ENCODE measurements around the gene BARX2. TPM values are rescaled to one million over a fixed set of nuclear protein-coding genes. Genes with fewer than 3 reads are reported as not detected.

Gene BARX2
- total RNA-seq, 1 donor from 2014 or later = 62.1 TPM

DNA sequence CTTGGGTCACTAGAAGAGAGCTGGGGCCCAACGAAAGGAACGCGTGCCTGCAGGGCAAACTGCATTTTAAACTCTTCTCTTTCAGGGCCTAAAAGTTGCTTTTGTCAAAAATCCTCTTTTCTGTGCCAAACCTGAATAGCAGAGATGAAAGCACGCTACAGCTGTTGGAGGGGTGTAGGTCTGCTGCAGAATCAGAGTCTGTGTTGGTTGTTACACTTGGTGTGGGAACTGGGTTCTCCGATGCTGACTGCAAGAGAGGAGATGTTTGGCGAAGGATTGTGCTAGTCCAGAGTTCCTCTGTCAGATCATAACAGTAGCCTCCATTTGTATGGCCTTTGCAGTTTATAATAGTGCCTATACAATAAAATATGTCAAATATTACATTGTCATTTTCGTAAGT lies 41.8 kb downstream of the BARX2 start:
- Mint-ChIP-seq H3K9me3 (no peaks in the 10 kb centered on the region), H3K4me1 (ENCODE audit: unreplicated experiment) (peaks cover 21% of the 10 kb centered on the region), H3K27me3 (no peaks in the 10 kb centered on the region), H3K36me3 (no peaks in the 10 kb centered on the region), H3K27ac (peak overlapping the region; percentile 73), H3K4me3 (peak overlapping the region; percentile 5)
- DNase-seq (ENCODE audit: extremely low spot score, unreplicated experiment) = no peak
- TF ChIP-seq, protein P1, sequence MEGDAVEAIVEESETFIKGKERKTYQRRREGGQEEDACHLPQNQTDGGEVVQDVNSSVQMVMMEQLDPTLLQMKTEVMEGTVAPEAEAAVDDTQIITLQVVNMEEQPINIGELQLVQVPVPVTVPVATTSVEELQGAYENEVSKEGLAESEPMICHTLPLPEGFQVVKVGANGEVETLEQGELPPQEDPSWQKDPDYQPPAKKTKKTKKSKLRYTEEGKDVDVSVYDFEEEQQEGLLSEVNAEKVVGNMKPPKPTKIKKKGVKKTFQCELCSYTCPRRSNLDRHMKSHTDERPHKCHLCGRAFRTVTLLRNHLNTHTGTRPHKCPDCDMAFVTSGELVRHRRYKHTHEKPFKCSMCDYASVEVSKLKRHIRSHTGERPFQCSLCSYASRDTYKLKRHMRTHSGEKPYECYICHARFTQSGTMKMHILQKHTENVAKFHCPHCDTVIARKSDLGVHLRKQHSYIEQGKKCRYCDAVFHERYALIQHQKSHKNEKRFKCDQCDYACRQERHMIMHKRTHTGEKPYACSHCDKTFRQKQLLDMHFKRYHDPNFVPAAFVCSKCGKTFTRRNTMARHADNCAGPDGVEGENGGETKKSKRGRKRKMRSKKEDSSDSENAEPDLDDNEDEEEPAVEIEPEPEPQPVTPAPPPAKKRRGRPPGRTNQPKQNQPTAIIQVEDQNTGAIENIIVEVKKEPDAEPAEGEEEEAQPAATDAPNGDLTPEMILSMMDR (conservative IDR thresholded peaks at IDR 0.05) = no peak

DNA sequence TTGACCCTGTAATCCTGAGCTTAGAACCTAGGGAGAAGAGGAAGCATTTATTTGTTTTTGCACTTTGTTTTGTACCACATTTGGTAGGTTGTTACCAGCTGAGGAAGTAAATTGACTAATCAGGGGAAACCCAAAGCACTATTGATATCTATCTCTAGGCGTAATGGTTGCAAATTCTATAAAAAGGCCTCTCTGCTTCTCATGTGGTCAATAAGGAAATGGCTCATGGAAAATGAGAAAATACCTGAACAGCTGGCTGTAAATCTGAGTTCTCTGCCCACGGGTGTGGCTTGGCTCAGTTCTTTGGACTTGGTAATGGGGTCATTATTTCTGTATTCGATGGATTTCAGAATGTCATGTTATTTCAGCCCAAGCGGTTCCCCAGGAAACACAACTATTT lies 42.4 kb downstream of the BARX2 start:
- TF ChIP-seq, protein P1 (conservative IDR thresholded peaks at IDR 0.05) = no peak
- Mint-ChIP-seq H3K27me3 (no peaks in the 10 kb centered on the region), H3K27ac (peak overlapping the region; percentile 73), H3K4me3 (peak overlapping the region; percentile 5), H3K36me3 (no peaks in the 10 kb centered on the region), H3K9me3 (no peaks in the 10 kb centered on the region), H3K4me1 (ENCODE audit: unreplicated experiment) (peaks cover 21% of the 10 kb centered on the region)
- DNase-seq (ENCODE audit: extremely low spot score, unreplicated experiment) = no peak

DNA sequence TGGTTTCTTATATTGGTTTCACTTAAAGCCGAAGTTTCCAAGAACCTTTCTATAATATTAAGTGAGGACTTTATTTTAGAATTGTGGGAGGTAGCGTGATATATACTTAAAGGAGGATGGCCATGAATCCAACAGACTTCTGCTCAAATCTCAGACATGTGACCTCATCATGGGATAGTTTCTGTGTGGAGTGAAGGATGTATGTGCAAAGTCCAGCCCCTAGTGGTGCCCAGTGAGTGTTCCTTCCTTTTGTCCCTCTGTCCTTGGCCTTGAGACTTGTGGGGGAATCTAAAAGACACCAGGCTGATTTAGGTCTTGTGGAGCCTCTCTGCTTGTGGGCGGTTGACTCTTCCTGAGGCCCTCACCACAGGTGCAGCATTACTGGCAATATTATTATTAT lies 43.7 kb downstream of the BARX2 start:
- H3K27me3 Mint-ChIP-seq = no peaks in the 10 kb centered on the region
- TF ChIP-seq, protein P1 (conservative IDR thresholded peaks at IDR 0.05) = no peak
- H3K36me3 Mint-ChIP-seq = no peaks in the 10 kb centered on the region
- H3K27ac Mint-ChIP-seq = peak overlapping the region; percentile 73
- DNase-seq (ENCODE audit: extremely low spot score, unreplicated experiment) = no peak
- H3K4me3 Mint-ChIP-seq = no peak overlapping the region
- H3K9me3 Mint-ChIP-seq = no peaks in the 10 kb centered on the region
- H3K4me1 Mint-ChIP-seq (ENCODE audit: unreplicated experiment) = peaks cover 21% of the 10 kb centered on the region

DNA sequence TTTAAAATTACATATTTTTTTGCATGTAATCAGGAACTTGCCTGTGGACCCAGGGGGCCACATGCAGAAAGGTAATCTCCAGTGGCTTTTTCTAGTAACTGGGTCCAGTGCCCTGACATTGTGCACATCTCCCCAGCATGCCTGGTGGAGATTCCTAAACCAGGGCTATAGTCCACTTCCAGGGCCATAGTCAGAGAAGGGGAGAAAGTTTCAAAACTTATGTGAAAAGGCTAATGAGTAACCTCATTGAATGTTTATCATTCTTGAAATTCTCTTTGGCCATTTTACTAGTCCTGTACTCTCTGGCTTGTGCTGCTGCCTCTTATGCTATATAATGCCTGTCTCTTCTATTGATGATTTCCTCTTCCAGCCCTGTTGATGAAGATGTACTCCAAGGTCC lies 47.8 kb downstream of the BARX2 start:
- Mint-ChIP-seq H3K4me1 (ENCODE audit: unreplicated experiment) (peaks cover 15% of the 10 kb centered on the region), H3K4me3 (no peak overlapping the region), H3K27ac (no peak overlapping the region), H3K36me3 (peaks cover 3% of the 10 kb centered on the region), H3K9me3 (no peaks in the 10 kb centered on the region), H3K27me3 (no peaks in the 10 kb centered on the region)
- TF ChIP-seq, protein P1 (conservative IDR thresholded peaks at IDR 0.05) = no peak
- DNase-seq (ENCODE audit: extremely low spot score, unreplicated experiment) = no peak

DNA sequence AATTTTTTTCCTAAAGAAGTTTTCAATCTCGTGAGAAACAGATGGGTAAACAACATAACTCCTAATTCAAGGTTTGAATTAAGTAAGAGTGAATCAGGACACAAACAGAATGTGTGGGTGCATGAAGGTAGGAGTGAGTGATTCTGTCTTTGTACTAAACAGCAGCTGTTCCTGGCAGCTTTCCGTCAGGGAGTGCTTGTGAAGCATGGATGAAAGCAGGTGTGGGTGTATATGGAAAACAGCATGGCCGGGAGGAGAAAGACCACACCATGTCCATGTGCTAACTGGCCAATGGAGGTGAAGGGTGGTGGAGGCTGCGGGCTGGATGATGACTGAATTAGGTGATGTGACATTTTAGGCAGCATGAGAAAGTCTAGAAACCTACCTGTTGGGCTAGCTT lies 49.6 kb downstream of the BARX2 start:
- H3K4me3 Mint-ChIP-seq = no peak overlapping the region
- no peak for DNase-seq (ENCODE audit: extremely low spot score, unreplicated experiment)
- H3K36me3 Mint-ChIP-seq = peaks cover 3% of the 10 kb centered on the region
- no peaks in the 10 kb centered on the region for H3K27me3 Mint-ChIP-seq
- TF ChIP-seq, protein P1 (conservative IDR thresholded peaks at IDR 0.05) = no peak
- H3K27ac Mint-ChIP-seq = peak overlapping the region; percentile 54
- H3K4me1 Mint-ChIP-seq (ENCODE audit: unreplicated experiment) = peaks cover 14% of the 10 kb centered on the region
- no peaks in the 10 kb centered on the region for H3K9me3 Mint-ChIP-seq

DNA sequence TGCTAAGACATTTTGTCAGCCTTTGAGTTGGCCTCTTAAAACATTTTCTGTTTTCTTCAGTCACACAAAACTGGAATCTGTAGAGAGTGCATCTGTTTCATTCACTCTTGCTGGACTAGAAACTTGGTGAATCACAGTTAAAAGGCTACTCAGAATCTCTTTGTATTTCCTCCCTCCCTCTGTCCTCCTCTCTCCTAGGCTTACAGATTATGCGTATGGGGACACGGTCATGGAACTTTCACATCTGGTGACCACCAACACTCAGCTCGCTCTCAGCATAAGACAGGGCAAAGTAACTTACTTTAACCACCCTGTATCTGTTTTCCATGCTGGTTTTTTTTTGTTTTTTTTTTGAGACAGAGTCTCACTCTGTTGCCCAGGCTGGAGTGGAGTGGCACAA lies 50.4 kb downstream of the BARX2 start:
- DNase-seq (ENCODE audit: extremely low spot score, unreplicated experiment) = no peak
- H3K9me3 Mint-ChIP-seq = no peaks in the 10 kb centered on the region
- peaks cover 10% of the 10 kb centered on the region for H3K36me3 Mint-ChIP-seq
- H3K27me3 Mint-ChIP-seq = no peaks in the 10 kb centered on the region
- no peak overlapping the region for H3K27ac Mint-ChIP-seq
- H3K4me3 Mint-ChIP-seq = no peak overlapping the region
- H3K4me1 Mint-ChIP-seq (ENCODE audit: unreplicated experiment) = peaks cover 14% of the 10 kb centered on the region
- TF ChIP-seq, protein P1 (conservative IDR thresholded peaks at IDR 0.05) = no peak
